ENCODE data around the gene KRTAP3-3. TPM values are rescaled to one million over a fixed set of nuclear protein-coding genes. Genes with fewer than 3 reads are reported as not detected.

KRTAP3-3 gene
- total and polyA plus RNA-seq, 2 donors (not counting 1 experiment from before 2014, with no cell fraction given): not detected

DNA sequence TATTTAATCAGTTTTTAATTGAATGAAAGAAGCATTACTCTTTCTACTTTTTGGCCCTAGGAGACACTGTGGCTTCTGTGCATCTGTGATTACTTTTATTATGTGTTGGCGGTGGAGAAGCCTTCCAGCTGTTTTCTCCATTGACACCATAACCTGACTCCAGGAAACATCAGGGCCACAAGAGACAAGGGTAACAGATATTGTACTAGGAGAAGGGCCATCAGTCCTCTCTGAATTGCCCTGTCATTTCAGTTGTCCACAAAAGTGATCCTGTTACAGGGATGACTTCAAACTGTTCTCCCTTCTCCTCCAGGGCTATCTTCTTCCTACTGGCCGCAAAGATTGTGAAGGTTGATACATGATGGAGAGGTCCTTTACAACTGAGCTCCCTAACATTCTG lies 41.8 kb downstream of the KRTAP3-3 start:
- Histone ChIP-seq H3K27me3 (ENCODE audit: control insufficient read depth, insufficient read depth, low read length) (no peaks in the 10 kb centered on the region), H3K4me1 (ENCODE audit: control insufficient read depth, extremely low read depth, insufficient read depth, low read length) (peaks cover 18% of the 10 kb centered on the region), H3K79me2 (ENCODE audit: control insufficient read depth, insufficient read depth, low read length) (no peaks in the 10 kb centered on the region), H3K4me2 (ENCODE audit: extremely low read depth, insufficient read depth, low read length) (no peak overlapping the region), H3K27ac (ENCODE audit: insufficient read depth, low read length) (peak overlapping the region; percentile 23), H3K9me3 (ENCODE audit: control insufficient read depth, insufficient read depth, low read depth, low read length) (no peaks in the 10 kb centered on the region), H2AFZ (ENCODE audit: low read length) (no peak overlapping the region), H4K20me1 (ENCODE audit: control insufficient read depth, extremely low read depth, insufficient read depth, low read length) (no peaks in the 10 kb centered on the region), H3K9ac (ENCODE audit: insufficient read depth, low read length) (no peak overlapping the region), H3K36me3 (ENCODE audit: control insufficient read depth, insufficient read depth, low read length) (no peaks in the 10 kb centered on the region), H3K4me3 (replicated peaks in 1 of 4; ENCODE audit: control extremely low read depth in 1 of 4, insufficient read depth in 1 of 4, low read depth in 3 of 4, low read length in 4 of 4) (no peak overlapping the region)
- DNase-seq (ENCODE audit: low read depth in 2 of 2): no peak
- no peak for TF ChIP-seq EZH2 (IDR thresholded peaks at IDR 0.05; ENCODE audit: low read length, missing control alignments)
- TF ChIP-seq, protein P1, sequence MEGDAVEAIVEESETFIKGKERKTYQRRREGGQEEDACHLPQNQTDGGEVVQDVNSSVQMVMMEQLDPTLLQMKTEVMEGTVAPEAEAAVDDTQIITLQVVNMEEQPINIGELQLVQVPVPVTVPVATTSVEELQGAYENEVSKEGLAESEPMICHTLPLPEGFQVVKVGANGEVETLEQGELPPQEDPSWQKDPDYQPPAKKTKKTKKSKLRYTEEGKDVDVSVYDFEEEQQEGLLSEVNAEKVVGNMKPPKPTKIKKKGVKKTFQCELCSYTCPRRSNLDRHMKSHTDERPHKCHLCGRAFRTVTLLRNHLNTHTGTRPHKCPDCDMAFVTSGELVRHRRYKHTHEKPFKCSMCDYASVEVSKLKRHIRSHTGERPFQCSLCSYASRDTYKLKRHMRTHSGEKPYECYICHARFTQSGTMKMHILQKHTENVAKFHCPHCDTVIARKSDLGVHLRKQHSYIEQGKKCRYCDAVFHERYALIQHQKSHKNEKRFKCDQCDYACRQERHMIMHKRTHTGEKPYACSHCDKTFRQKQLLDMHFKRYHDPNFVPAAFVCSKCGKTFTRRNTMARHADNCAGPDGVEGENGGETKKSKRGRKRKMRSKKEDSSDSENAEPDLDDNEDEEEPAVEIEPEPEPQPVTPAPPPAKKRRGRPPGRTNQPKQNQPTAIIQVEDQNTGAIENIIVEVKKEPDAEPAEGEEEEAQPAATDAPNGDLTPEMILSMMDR (conservative IDR thresholded peaks at IDR 0.05 in 1 of 2, IDR thresholded peaks at IDR 0.05 in 1 of 2; ENCODE audit: low read depth in 1 of 2, low read length in 2 of 2): no peak

DNA sequence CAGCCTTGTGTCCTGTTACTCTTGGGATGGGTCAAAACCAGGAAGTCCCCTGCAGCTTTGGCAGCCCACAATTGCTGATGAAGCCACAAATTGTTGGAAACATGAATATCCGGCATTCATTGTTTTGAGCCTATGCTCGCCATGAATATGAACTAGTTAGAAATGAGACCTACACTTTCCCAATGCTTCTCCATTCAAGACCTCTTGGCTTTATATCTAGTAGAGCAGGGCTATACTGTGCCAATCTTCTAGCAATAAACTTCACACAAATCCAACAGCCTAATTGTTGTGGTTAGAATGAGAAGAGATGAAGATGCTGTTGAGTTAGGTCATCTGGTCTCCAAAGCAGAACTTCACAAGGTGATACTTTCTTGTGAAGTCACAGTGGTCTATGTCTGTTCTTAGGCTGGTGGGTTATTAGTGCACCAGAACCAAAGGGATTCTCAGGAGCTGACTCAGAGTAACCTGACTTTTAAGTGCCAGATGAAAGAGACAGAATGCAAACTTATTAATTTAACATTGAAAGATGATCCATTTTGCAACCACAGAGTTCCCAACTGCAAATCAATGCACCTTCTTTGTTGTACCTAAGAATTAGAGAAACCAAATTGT lies 42.8 kb downstream of the KRTAP3-3 start:
- H4K20me1 ChIP-seq (ENCODE audit: control insufficient read depth, extremely low read depth, insufficient read depth, low read length): no peaks in the 10 kb centered on the region
- H3K4me1 ChIP-seq (ENCODE audit: control insufficient read depth, extremely low read depth, insufficient read depth, low read length): peaks cover 14% of the 10 kb centered on the region
- no peaks in the 10 kb centered on the region for H3K79me2 ChIP-seq (ENCODE audit: control insufficient read depth, insufficient read depth, low read length)
- no peak overlapping the region for H3K4me2 ChIP-seq (ENCODE audit: extremely low read depth, insufficient read depth, low read length)
- H3K4me3 ChIP-seq (replicated peaks in 1 of 4; ENCODE audit: control extremely low read depth in 1 of 4, insufficient read depth in 1 of 4, low read depth in 3 of 4, low read length in 4 of 4): no peak overlapping the region
- TF ChIP-seq, protein P1 (conservative IDR thresholded peaks at IDR 0.05 in 1 of 2, IDR thresholded peaks at IDR 0.05 in 1 of 2; ENCODE audit: low read depth in 1 of 2, low read length in 2 of 2): no peak
- no peak for TF ChIP-seq EZH2 (IDR thresholded peaks at IDR 0.05; ENCODE audit: low read length, missing control alignments)
- no peaks in the 10 kb centered on the region for H3K27me3 ChIP-seq (ENCODE audit: control insufficient read depth, insufficient read depth, low read length)
- H3K9me3 ChIP-seq (ENCODE audit: control insufficient read depth, insufficient read depth, low read depth, low read length): no peaks in the 10 kb centered on the region
- H3K9ac ChIP-seq (ENCODE audit: insufficient read depth, low read length): no peak overlapping the region
- no peak overlapping the region for H2AFZ ChIP-seq (ENCODE audit: low read length)
- no peak overlapping the region for H3K27ac ChIP-seq (ENCODE audit: insufficient read depth, low read length)
- no peaks in the 10 kb centered on the region for H3K36me3 ChIP-seq (ENCODE audit: control insufficient read depth, insufficient read depth, low read length)
- peak in 1 of 2 donors; percentile 72 for DNase-seq (ENCODE audit: low read depth in 2 of 2)

DNA sequence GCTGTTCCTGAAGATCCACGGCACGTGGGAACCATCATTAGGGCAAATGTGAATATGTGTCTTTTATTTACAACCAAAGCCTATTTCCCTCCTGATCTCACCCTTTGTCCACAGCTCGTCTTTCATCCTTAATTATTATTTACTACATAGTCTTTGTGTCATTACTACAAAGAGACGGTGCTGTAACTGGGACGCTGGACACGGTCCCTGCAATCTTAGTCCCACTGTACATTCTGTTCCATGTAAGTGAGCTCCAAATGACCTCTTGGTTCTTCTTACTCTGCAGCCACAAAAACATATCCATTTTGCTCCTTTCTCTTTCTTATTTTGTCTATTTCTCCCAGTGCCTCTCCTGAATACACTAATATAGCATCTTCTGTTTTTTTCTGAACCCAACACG lies 43.8 kb downstream of the KRTAP3-3 start:
- H3K4me2 ChIP-seq (ENCODE audit: extremely low read depth, insufficient read depth, low read length): no peak overlapping the region
- H2AFZ ChIP-seq (ENCODE audit: low read length): no peak overlapping the region
- H4K20me1 ChIP-seq (ENCODE audit: control insufficient read depth, extremely low read depth, insufficient read depth, low read length): no peaks in the 10 kb centered on the region
- no peaks in the 10 kb centered on the region for H3K36me3 ChIP-seq (ENCODE audit: control insufficient read depth, insufficient read depth, low read length)
- H3K9ac ChIP-seq (ENCODE audit: insufficient read depth, low read length): no peak overlapping the region
- peaks cover 14% of the 10 kb centered on the region for H3K4me1 ChIP-seq (ENCODE audit: control insufficient read depth, extremely low read depth, insufficient read depth, low read length)
- H3K9me3 ChIP-seq (ENCODE audit: control insufficient read depth, insufficient read depth, low read depth, low read length): no peaks in the 10 kb centered on the region
- H3K4me3 ChIP-seq (replicated peaks in 1 of 4; ENCODE audit: control extremely low read depth in 1 of 4, insufficient read depth in 1 of 4, low read depth in 3 of 4, low read length in 4 of 4): no peak overlapping the region
- DNase-seq (ENCODE audit: low read depth in 2 of 2): no peak
- TF ChIP-seq EZH2 (IDR thresholded peaks at IDR 0.05; ENCODE audit: low read length, missing control alignments): no peak
- TF ChIP-seq, protein P1 (conservative IDR thresholded peaks at IDR 0.05 in 1 of 2, IDR thresholded peaks at IDR 0.05 in 1 of 2; ENCODE audit: low read depth in 1 of 2, low read length in 2 of 2): no peak
- H3K79me2 ChIP-seq (ENCODE audit: control insufficient read depth, insufficient read depth, low read length): no peaks in the 10 kb centered on the region
- H3K27ac ChIP-seq (ENCODE audit: insufficient read depth, low read length): no peak overlapping the region
- no peaks in the 10 kb centered on the region for H3K27me3 ChIP-seq (ENCODE audit: control insufficient read depth, insufficient read depth, low read length)

Measured in fibroblast of lung (primary cell).